Naive B cell (primary cell): ENCODE results near the gene UGT2B7. TPM values are rescaled to one million over a fixed set of nuclear protein-coding genes. Genes with fewer than 3 reads are reported as not detected.
"Not testable (repeated sequence)": the region's sequence is repeated elsewhere in the genome, so short reads cannot be mapped to it uniquely, and the experiment has no call there.

Experiments
- ATAC-seq, 2 donors: fragments of 150-1000 bp; cut with Tn5 transposase; 2 replicates each; pipeline ENCODE4 v1.10.0; 2021; ENCODE audit warnings: low read depth in 2 of 2, mild to moderate bottlenecking in 2 of 2, moderate library complexity in 2 of 2
- DNase-seq: peaks from one replicate; pipeline ENCODE4 v3.0.0; 2022
- H3K27ac Mint-ChIP-seq, 6 donors: one replicate each; pipeline ENCODE4 v1.8.0; 2020 to 2022; ENCODE audit warnings: mild to moderate bottlenecking in 6 of 6, mixed read lengths in 6 of 6, moderate library complexity in 5 of 6, inconsistent platforms in 2 of 6
- H3K27me3 Mint-ChIP-seq, 3 donors: one replicate each; pipeline ENCODE4 v1.8.0; 2021 to 2022; ENCODE audit warnings: mixed read lengths in 3 of 3, mild to moderate bottlenecking in 1 of 3
- H3K36me3 Mint-ChIP-seq, 2 donors: one replicate each; pipeline ENCODE4 v1.8.0; 2020 to 2022; ENCODE audit warnings: mixed read lengths in 2 of 2, inconsistent platforms in 1 of 2, mild to moderate bottlenecking in 1 of 2
- H3K4me1 Mint-ChIP-seq, 3 donors: one replicate each; pipeline ENCODE4 v1.8.0; 2020 to 2022; ENCODE audit warnings: mixed read lengths in 3 of 3, inconsistent platforms in 1 of 3, mild to moderate bottlenecking in 1 of 3, moderate library complexity in 1 of 3
- H3K4me3 Mint-ChIP-seq, 8 donors: one replicate each; pipeline ENCODE4 v1.8.0; 2020 to 2022; ENCODE audit warnings: mild to moderate bottlenecking in 8 of 8, mixed read lengths in 8 of 8, moderate library complexity in 8 of 8, inconsistent platforms in 2 of 8
- H3K9me3 Mint-ChIP-seq, 7 donors: one replicate each; pipeline ENCODE4 v1.8.0; 2020 to 2022; ENCODE audit warnings: mixed read lengths in 7 of 7, mild to moderate bottlenecking in 5 of 7, inconsistent platforms in 2 of 7, moderate library complexity in 1 of 7
- polyA plus RNA-seq, 6 donors: library from polyadenylated mRNA; unstranded; fragments of 300-500 nt; fragmentation: Illumina TruSeq; gene quantifications; one replicate each; pipeline ENCODE4 v1.2.3, GENCODE V29; 2021; ENCODE audit warnings: low read depth in 6 of 6

UGT2B7 gene
- polyA plus RNA-seq: not detected

- peaks cover 0 to 2% (median 0%) of the 10 kb centered on the region in 7 donors for H3K9me3 Mint-ChIP-seq
- H3K4me3 Mint-ChIP-seq: no peak within 1 kb of the TSS
- no peaks in the 10 kb centered on the region for H3K36me3 Mint-ChIP-seq
- DNase-seq (no peak), ATAC-seq (no peak)
- H3K27ac Mint-ChIP-seq: no peak within 1 kb of the TSS
- no peaks in the 10 kb centered on the region for H3K4me1 Mint-ChIP-seq
- H3K27me3 Mint-ChIP-seq: no peaks in the 10 kb centered on the region
Observed at GRCh38 chr4:69096111-69096656, at the start of gene UGT2B7. UGT2B7 (plus strand) TSS chr4:69096474; CDS start chr4:69096521, 47 bp downstream.

- ATAC-seq: no peak
- peaks cover 0 to 12% (median 0%) of the 10 kb centered on the region in 7 donors for H3K9me3 Mint-ChIP-seq
- H3K36me3 Mint-ChIP-seq: no peaks in the 10 kb centered on the region
- DNase-seq: no peak
- H3K4me1 Mint-ChIP-seq: no peaks in the 10 kb centered on the region
- no peak overlapping the region for H3K4me3 Mint-ChIP-seq
- no peaks in the 10 kb centered on the region for H3K27me3 Mint-ChIP-seq
- H3K27ac Mint-ChIP-seq: no peak overlapping the region
Observed at GRCh38 chr4:69049860-69050259, 46.4 kb upstream of the UGT2B7 start.

DNA sequence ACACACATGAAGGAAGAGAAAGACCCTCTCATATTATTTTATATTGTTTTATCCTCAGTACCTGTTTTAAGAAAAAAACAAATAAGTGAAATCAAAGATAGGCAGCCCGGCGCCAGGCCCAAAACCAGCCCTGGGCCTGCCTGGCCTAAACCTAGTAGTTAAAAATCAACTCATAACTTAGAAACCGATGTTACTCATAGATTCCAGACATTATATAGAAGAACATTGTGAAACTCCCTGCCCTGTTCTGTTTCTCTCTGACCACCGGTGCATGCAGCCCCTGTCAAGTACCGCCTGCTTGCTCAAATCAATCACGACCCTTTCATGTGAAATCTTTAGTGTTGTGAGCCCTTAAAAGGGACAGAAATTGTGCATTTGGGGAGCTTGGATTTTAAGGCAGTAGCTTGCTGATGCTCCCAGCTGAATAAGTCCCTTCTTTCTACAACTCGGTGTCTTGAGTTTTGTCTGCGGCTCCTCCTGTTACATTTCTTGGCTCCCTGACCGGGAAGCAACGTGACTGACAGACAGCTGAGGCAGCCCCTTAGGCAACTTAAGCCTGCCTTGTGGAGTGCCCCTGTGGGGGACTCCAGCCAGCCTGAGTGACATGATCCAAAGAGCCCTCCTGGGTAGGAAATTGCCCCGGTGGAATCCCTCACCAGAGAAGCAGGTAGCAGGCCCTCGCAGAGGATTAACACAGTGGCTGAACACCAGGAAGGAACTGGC, 45.3 kb upstream of the UGT2B7 start:
- H3K36me3 Mint-ChIP-seq, H3K4me3 Mint-ChIP-seq: not testable (repeated sequence)

DNA sequence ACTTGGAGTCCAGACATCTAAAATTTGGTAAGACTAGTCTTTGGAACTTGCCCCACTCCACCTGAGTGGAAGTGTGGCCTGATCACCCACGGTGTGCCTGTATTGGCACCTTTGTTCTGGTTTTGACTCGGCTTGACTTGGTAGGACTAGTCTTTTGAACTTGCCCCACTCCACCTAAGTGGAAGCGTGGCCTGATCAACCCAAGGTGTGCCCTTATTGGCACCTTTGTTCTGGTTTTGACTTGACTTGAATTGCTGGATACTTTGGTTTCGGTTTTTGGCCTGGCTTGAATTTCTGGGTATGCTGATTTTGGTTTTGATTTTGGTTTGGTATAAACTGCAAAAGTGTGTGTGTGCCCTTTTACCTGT, 44.7 kb upstream of the UGT2B7 start:
- Mint-ChIP-seq H3K27me3 (no peaks in the 10 kb centered on the region), H3K9me3 (peaks cover 0 to 2% (median 0%) of the 10 kb centered on the region in 7 donors), H3K4me3 (no peak overlapping the region), H3K4me1 (no peaks in the 10 kb centered on the region), H3K36me3 (no peaks in the 10 kb centered on the region), H3K27ac (no peak overlapping the region)
- DNase-seq (no peak), ATAC-seq (no peak)

More for the DNA sequence above, 45.3 kb upstream of the UGT2B7 start:
- not testable (repeated sequence) for DNase-seq, ATAC-seq, H3K4me1 Mint-ChIP-seq, H3K27ac Mint-ChIP-seq, H3K27me3 Mint-ChIP-seq, H3K9me3 Mint-ChIP-seq

- H3K27ac Mint-ChIP-seq: peak overlapping the region in 1 of 6 donors; percentile 21
- not testable (repeated sequence) for H3K4me1 Mint-ChIP-seq, H3K27me3 Mint-ChIP-seq, H3K9me3 Mint-ChIP-seq, DNase-seq, H3K36me3 Mint-ChIP-seq, H3K4me3 Mint-ChIP-seq, ATAC-seq
Observed at GRCh38 chr4:69053309-69053885, 42.9 kb upstream of the UGT2B7 start.

DNA sequence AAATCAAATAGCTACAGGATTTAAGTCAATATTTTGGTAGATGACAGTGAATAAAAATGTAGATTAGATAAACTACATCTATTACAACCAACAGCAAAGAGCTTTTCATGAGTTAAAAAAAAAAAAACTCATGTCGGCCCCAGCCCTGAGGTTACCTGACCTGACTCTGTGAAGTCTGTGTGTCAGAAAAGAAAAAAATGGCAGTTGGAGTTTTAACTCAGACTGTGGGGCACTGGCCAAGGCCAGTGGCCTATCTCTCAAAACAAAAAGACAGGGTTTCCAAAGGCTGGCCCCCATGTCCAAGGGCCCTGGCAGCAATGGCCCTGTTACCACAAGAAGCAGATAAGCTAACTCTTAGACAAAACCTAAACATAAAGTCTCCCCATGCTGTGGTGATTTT, 42.2 kb upstream of the UGT2B7 start:
- H3K36me3 Mint-ChIP-seq, ATAC-seq, H3K27me3 Mint-ChIP-seq, H3K4me3 Mint-ChIP-seq, H3K9me3 Mint-ChIP-seq, H3K4me1 Mint-ChIP-seq, DNase-seq, H3K27ac Mint-ChIP-seq: not testable (repeated sequence)

DNA sequence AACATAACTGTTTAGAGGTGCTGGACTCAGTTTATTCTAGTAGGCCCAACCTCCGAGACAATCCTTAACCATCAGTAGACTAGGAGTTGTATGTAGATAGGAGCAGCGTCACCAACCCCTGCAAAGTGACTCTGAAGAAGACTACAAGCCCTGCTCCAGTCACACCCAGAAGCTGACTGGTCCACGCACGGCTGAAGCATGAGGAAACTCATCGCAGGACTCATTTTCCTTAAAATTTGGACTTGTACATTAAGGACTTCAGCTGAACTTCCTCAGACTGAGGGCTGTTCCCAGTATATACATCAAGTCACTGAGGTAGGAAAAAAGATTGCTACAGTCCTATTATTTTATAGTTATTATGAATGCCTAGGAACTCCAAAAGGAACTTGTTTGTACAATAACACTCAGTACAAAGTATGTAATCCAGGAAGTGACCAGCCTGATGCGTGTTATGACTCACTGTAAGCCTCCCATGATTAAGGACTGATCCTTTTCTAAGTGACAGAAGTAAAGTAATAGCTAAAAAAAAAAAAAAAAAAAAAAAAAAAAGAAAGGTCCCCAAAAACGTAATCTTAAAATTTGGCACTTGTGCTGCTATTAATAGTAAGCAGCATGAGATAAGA, 41.6 kb upstream of the UGT2B7 start:
- Mint-ChIP-seq H3K27me3 (no peaks in the 10 kb centered on the region), H3K36me3 (no peaks in the 10 kb centered on the region), H3K4me1 (no peaks in the 10 kb centered on the region), H3K27ac (no peak overlapping the region), H3K9me3 (peaks cover 0 to 2% (median 0%) of the 10 kb centered on the region in 7 donors), H3K4me3 (no peak overlapping the region)
- ATAC-seq (no peak), DNase-seq (no peak)

- H3K36me3 Mint-ChIP-seq: no peaks in the 10 kb centered on the region
- no peak overlapping the region for H3K4me3 Mint-ChIP-seq
- H3K9me3 Mint-ChIP-seq: peaks cover 0 to 2% (median 0%) of the 10 kb centered on the region in 7 donors
- no peaks in the 10 kb centered on the region for H3K4me1 Mint-ChIP-seq
- no peaks in the 10 kb centered on the region for H3K27me3 Mint-ChIP-seq
- H3K27ac Mint-ChIP-seq: no peak overlapping the region
- no peak for DNase-seq
- no peak for ATAC-seq
Observed at GRCh38 chr4:69056150-69056549, 40.1 kb upstream of the UGT2B7 start.

DNA sequence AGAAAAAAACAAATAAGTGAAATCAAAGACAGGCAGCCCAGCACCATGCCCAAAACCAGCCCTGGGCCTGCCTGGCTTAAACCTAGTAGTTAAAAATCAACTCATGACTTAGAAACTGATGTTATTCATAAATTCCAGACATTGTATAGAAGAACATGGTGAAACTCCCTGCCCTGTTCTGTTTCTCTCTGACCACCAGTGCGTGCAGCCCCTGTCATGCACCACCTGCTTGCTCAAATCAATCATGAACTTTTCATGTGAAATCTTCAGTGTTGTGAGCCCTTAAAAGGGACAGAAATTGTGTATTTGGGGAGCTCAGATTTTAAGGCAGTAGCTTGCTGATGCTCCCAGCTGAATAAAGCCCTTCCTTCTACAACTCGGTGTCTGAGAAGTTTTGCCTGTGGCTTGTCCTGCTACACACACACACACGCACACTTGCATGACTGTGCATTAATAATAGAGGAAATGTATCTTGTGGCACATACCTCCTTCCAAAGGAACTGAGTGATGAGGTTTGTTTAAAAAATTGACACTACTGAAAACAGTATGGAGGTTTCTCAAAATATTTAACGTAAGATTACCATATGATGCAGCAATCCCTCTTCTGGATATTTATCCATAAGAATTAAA, 39.2 kb upstream of the UGT2B7 start:
- ATAC-seq: no peak
- peaks cover 0 to 2% (median 0%) of the 10 kb centered on the region in 7 donors for H3K9me3 Mint-ChIP-seq
- no peak overlapping the region for H3K4me3 Mint-ChIP-seq
- peak overlapping the region in 1 of 6 donors; percentile 34 for H3K27ac Mint-ChIP-seq
- H3K27me3 Mint-ChIP-seq: no peaks in the 10 kb centered on the region
- H3K4me1 Mint-ChIP-seq: no peaks in the 10 kb centered on the region
- DNase-seq: no peak
- H3K36me3 Mint-ChIP-seq: no peaks in the 10 kb centered on the region

DNA sequence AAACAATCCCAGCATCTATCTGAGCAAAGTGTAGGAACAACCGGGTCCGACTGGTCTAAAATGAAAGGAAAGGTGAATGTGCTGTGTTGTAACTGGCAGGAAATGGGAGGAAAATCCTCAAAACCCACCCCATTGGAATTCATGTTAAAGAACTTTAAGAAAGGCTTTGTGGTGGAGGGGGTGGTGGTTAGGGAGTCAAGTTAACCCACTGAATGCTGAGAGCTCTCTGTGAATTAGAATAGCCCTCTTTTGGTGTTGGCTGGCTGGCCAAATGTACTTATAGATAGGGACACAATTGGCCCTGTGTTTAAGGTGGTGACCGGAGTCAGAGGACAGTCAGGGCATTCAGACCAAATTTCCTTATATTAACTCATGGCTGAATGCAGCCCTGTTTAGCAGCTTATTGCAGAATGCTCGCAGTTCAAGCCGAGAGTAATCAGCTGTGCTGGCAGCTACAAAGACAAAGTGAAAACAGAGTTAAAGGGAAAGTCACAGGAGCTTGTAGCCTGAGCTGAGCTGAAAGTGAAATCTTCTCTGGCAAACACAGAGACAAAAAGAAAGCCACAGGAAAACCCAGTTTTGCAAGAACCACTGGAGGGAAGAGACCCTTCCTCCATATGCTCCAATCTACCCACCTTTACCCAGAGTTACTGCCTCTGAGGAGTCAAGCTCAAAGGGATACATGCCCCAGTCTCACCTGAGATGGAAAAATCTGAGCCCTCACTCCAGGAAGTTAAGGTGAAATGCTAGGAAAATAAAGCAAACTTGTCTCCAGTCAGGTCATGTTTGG, 38.5 kb upstream of the UGT2B7 start:
- ATAC-seq: no peak
- Mint-ChIP-seq H3K4me1 (no peaks in the 10 kb centered on the region), H3K27me3 (no peaks in the 10 kb centered on the region), H3K27ac (peak overlapping the region in 2 of 6 donors; percentile 4 to 34), H3K9me3 (peaks cover 0 to 2% (median 0%) of the 10 kb centered on the region in 7 donors), H3K36me3 (no peaks in the 10 kb centered on the region), H3K4me3 (no peak overlapping the region)
- no peak for DNase-seq

- H3K27me3 Mint-ChIP-seq: no peaks in the 10 kb centered on the region
- no peak for ATAC-seq
- H3K4me3 Mint-ChIP-seq: no peak overlapping the region
- H3K27ac Mint-ChIP-seq: peak overlapping the region in 1 of 6 donors; percentile 30
- peaks cover 0 to 2% (median 0%) of the 10 kb centered on the region in 7 donors for H3K9me3 Mint-ChIP-seq
- H3K36me3 Mint-ChIP-seq: no peaks in the 10 kb centered on the region
- no peaks in the 10 kb centered on the region for H3K4me1 Mint-ChIP-seq
- no peak for DNase-seq
Observed at GRCh38 chr4:69058410-69059059, 37.7 kb upstream of the UGT2B7 start.

GRCh38 chr4:69060651-69061308, 35.5 kb upstream of the UGT2B7 start:
- no peaks in the 10 kb centered on the region for H3K4me1 Mint-ChIP-seq
- no peaks in the 10 kb centered on the region for H3K36me3 Mint-ChIP-seq
- no peak overlapping the region for H3K4me3 Mint-ChIP-seq
- H3K9me3 Mint-ChIP-seq: peaks cover 0 to 3% (median 0%) of the 10 kb centered on the region in 7 donors
- no peak for ATAC-seq
- no peaks in the 10 kb centered on the region for H3K27me3 Mint-ChIP-seq
- DNase-seq: no peak
- no peak overlapping the region for H3K27ac Mint-ChIP-seq
